GM21423 (cell line): ENCODE data around the gene CACNA1C.

Experiments
- ATAC-seq: cut with Tn5 transposase; IDR thresholded peaks from one replicate; pipeline ENCODE4 v1.9.1; 2021; ENCODE audit warnings: mild to moderate bottlenecking, moderate library complexity; ENCODE audit not compliant: unreplicated experiment

The CACNA1C gene

DNA sequence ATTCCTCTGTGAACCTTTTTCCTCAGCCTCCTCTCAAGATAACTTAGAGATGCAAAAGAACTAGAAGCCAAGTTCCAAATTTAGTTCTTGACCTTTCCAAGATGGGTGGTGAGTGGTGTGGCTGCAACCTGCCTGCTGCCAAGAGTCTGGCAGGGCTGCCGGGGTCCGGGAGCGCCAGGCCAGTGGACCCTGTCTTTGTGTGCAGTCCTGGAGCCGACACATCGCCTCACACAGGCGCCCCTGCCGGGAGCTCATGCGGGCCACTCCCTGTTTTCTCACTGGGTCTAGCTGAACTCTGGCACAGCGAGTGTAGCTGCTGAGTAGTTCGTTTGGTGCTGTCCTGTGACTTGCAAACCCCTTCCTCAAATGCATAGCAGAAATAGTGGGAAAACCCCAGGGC is 84.9 kb downstream of the CACNA1C start:
- ATAC-seq: no peak

DNA sequence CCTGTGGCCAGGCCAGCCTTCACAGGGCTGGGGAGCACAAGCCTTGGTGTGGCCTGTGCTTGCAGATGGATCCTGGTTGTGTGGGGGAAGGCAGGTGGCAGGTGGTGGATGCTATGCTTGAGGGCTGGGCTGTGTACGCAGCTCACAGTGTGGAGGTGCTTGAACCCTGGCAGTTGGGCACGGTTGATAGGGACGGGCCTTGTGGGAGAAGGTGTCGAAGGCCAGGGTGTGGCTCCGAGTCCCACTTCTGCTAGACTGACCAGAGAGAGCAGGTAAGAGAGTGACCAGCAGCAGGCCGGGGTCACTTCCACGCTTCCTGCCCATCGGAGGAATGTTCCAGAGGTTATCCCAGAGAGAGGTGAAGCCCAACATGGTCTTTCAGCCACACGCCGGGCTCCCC is 85.5 kb downstream of the CACNA1C start:
- no peak for ATAC-seq

GRCh38 chr12:2138871-2139308 is 86.1 kb downstream of the CACNA1C start:
- ATAC-seq: no peak

DNA sequence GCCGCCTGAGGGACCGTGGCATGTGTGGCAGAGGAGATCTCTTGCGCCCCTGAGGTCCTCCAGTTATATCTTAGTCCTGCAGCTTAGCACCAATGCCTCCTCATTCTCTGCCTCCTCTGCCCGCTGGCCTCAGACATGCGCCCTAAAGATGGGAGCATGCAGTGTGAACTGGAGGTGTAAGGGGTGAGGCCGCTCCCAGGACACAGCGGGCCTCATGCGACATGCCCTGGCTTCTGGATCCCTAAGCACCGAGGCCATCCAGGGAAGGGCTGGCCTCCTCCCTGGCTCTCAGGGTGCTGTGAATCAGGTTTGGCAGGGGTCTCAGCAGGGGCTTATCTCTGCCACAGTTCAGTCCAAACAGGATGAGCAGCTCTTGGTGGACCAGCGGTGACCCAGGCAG is 86.9 kb downstream of the CACNA1C start:
- no peak for ATAC-seq

- no peak for ATAC-seq
Observed at GRCh38 chr12:2140858-2141519, 88.2 kb downstream of the CACNA1C start.

- no peak for ATAC-seq
Observed at GRCh38 chr12:2142068-2142467, 89.3 kb downstream of the CACNA1C start.

GRCh38 chr12:2144951-2145350 is 92.2 kb downstream of the CACNA1C start:
- no peak for ATAC-seq

DNA sequence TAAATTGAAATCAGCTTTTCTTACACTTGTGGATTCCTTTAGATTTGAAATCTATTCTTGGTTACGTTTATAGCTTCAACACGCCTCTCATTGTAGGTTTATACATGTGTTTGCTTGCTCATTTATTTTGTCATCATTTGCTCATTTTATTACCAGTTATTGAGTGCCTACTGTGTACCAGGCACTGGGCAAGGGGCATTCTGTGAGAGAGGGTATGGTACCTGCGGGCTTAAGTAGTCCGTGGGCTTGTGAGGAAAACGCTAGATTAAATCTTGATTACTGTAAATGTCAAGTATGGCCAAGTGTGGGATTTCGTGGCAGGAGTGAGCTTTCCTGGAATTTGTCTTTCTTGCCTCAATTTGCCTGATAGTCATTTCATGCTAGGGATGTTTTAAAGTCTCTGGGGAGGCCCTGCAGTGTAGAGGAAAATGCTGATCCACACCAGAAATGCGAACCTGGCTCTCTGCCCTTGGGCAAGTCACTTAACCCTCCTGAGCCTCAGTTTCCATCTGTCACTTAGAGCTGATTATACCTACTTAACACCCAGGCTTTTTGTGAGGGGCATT is 92.7 kb downstream of the CACNA1C start:
- no peak for ATAC-seq

GRCh38 chr12:2147335-2147734 is 94.5 kb downstream of the CACNA1C start:
- ATAC-seq: no peak

GRCh38 chr12:2149091-2149490 is 96.3 kb downstream of the CACNA1C start:
- no peak for ATAC-seq

DNA sequence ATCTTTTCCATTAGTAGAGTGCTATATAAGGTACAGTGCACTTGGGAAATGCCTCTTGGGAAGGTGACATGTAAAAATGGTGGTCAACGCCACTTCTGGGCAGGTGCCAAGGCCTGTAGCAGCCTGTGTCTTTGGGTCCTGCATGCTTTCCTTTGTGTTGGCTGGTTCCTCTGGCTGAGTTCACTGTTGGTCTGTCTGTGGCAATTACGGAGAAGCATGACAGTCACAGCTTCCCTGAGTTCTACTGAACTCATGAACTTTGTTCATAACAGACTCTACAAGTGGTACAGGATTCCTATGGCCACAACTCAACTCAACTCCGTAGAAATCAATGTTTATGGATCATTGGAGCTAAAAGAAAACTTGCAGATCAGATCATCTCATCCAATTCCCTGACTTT is 98.0 kb downstream of the CACNA1C start:
- ATAC-seq: no peak

GRCh38 chr12:2151391-2151790 is 98.6 kb downstream of the CACNA1C start:
- no peak for ATAC-seq

GRCh38 chr12:2152134-2152533 is 99.3 kb downstream of the CACNA1C start:
- no peak for ATAC-seq

- no peak for ATAC-seq
Observed at GRCh38 chr12:2154050-2154449, 101.3 kb downstream of the CACNA1C start.

DNA sequence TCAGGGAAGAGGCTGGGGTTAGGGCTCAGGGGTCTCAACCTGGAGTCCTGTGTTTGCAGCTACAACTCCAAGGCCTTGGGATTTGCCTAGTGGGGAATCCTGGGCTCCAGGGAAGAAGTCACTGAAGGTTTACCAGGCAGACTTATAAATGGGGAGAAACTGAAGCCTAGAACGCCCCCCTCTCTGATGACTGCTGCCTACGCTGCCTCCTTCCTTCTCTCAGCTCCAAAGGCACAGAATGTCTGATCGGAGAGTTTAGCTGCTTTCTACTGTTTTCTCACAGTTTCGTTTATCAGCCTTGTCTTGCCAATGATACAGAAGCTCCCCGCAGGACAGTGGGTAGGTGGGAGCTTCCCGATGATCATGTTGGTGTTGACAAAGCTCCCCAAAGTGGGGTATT is 101.7 kb downstream of the CACNA1C start:
- ATAC-seq: no peak

DNA sequence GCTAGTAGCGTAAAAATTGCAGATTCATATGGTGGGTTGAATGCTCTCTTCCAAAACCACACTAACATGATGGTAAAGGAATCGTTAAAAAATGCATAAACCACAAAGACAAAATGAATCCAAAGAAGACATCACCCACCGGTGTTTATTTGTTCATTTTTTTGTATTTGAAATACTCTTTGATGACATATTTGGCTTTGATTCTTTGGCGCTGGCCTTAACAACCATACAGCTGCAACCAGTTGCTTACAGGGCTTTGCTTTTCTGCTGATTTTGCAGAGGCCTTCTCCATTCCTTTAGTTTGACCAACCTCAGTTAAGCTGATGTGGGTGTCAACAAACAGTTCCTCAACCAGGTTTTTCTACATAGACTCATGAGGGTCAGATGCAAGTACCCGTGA is 103.5 kb downstream of the CACNA1C start:
- ATAC-seq: no peak

- ATAC-seq: no peak
Observed at GRCh38 chr12:2160043-2160442, 107.3 kb downstream of the CACNA1C start.

- ATAC-seq: no peak
Observed at GRCh38 chr12:2161473-2161872, 108.7 kb downstream of the CACNA1C start.

- no peak for ATAC-seq
Observed at GRCh38 chr12:2163177-2163941, 110.6 kb downstream of the CACNA1C start.

GRCh38 chr12:2165021-2165420 is 112.2 kb downstream of the CACNA1C start:
- ATAC-seq: no peak

- ATAC-seq: no peak
Observed at GRCh38 chr12:2165927-2166326, 113.1 kb downstream of the CACNA1C start.

DNA sequence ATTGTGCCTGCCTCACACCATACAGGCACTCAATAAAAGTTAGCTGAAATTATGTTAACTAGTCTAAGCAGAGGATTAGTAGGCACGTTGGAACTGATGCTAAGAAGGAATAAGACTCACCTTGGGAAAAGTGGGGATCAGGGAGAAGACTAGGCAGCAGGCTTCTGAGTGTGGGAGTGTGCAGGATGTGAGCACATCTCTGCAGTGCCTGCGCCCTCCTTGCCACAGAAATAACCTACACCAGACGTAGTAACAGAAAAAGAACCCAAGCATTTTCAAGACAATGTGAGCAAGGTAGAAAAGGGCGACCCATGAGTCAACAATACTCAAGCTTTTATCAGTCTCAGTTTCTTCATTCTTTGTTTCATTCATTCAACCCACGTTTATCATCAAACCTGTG is 113.9 kb downstream of the CACNA1C start:
- ATAC-seq: no peak
